Neural progenitor cell (in vitro differentiated cells): ENCODE measurements around the gene ZCWPW1. TPM values are rescaled to one million over a fixed set of nuclear protein-coding genes. Genes with fewer than 3 reads are reported as not detected.
A peak's percentile ranks its signal among the peaks of the same experiment; 100 is the strongest.
"Not testable (repeated sequence)": the region's sequence is repeated elsewhere in the genome, so short reads cannot be mapped to it uniquely, and the experiment has no call there.

Source experiments
- DNase-seq: peaks from one replicate; pipeline ENCODE4 v3.0.0-alpha.2; 2016; ENCODE audit warnings: low spot score
- H2AFZ ChIP-seq: fragments of 200-600 bp; sonication (generic); replicated peaks from 2 replicates; pipeline ENCODE4 v1.6.1; 2016; ENCODE audit warnings: antibody characterized with exemption
- H3F3A ChIP-seq: fragments of 200-600 bp; sonication (generic); 2 replicates; pipeline ENCODE4 v1.6.1; 2016; ENCODE audit warnings: antibody characterized with exemption, low read depth
- H3K27ac ChIP-seq: fragments of 200-600 bp; sonication (generic); 2 replicates; pipeline ENCODE4 v1.5.1; 2016; ENCODE audit warnings: mild to moderate bottlenecking
- H3K27me3 ChIP-seq: fragments of 200-600 bp; sonication (generic); 2 replicates; pipeline ENCODE4 v1.6.1; 2016; ENCODE audit warnings: mild to moderate bottlenecking, moderate library complexity
- H3K36me3 ChIP-seq: fragments of 200-600 bp; sonication (generic); 2 replicates; pipeline ENCODE4 v1.5.1; 2016
- H3K4me1 ChIP-seq: fragments of 200-600 bp; sonication (generic); 2 replicates; pipeline ENCODE4 v1.6.1; 2016; ENCODE audit warnings: mixed run types
- H3K4me2 ChIP-seq: fragments of 200-600 bp; sonication (generic); 2 replicates; pipeline ENCODE4 v1.6.1; 2016
- H3K4me3 ChIP-seq: fragments of 200-600 bp; sonication (generic); 2 replicates; pipeline ENCODE4 v1.5.1; 2016
- H3K79me2 ChIP-seq: fragments of 200-600 bp; sonication (generic); 2 replicates; pipeline ENCODE4 v1.6.1; 2016; ENCODE audit warnings: low read depth
- H3K9ac ChIP-seq: fragments of 200-600 bp; sonication (generic); 2 replicates; pipeline ENCODE4 v1.6.1; 2016
- H3K9me3 ChIP-seq: fragments of 200-600 bp; sonication (generic); 2 replicates; pipeline ENCODE4 v1.5.1; 2016; ENCODE audit warnings: low read depth
- H4K20me1 ChIP-seq: fragments of 200-600 bp; sonication (generic); 2 replicates; pipeline ENCODE4 v1.6.1; 2016; ENCODE audit warnings: low read depth
- H3K27ac Mint-ChIP-seq: 3 replicates; pipeline ENCODE4 v1.8.0; 2021; ENCODE audit warnings: mixed read lengths
- H3K27me3 Mint-ChIP-seq: 2 replicates; pipeline ENCODE4 v1.8.0; 2022; ENCODE audit warnings: low read depth, mild to moderate bottlenecking, inconsistent platforms, moderate library complexity, mixed read lengths; ENCODE audit not compliant: insufficient read depth
- H3K36me3 Mint-ChIP-seq: 3 replicates; pipeline ENCODE4 v1.8.0; 2021; ENCODE audit warnings: mixed read lengths
- H3K4me1 Mint-ChIP-seq: 3 replicates; pipeline ENCODE4 v1.8.0; 2021; ENCODE audit warnings: mixed read lengths
- H3K4me3 Mint-ChIP-seq: 3 replicates; pipeline ENCODE4 v1.8.0; 2021; ENCODE audit warnings: mild to moderate bottlenecking, moderate library complexity, mixed read lengths
- H3K9me3 Mint-ChIP-seq: 3 replicates; pipeline ENCODE4 v1.8.0; 2020; ENCODE audit warnings: mixed read lengths
- CTCF ChIP-seq: fragments of 200-600 bp; sonication (generic); IDR thresholded peaks from 2 replicates; pipeline ENCODE4 v1.5.1; 2017; ENCODE audit warnings: antibody characterized with exemption, mild to moderate bottlenecking
- EZH2 ChIP-seq: fragments of 200-600 bp; sonication (generic); IDR thresholded peaks from 2 replicates; pipeline ENCODE4 v1.6.1; 2017; ENCODE audit warnings: antibody characterized with exemption, mild to moderate bottlenecking, moderate library complexity
- EZH2phosphoT487 ChIP-seq: fragments of 200-600 bp; sonication (generic); IDR thresholded peaks from 2 replicates; pipeline ENCODE4 v1.6.1; 2017; ENCODE audit warnings: antibody characterized with exemption
- total RNA-seq: library from RNA; depleted of rRNA; stranded (reverse); fragments of >200 nt; gene quantifications from 2 replicates; pipeline ENCODE4 v1.2.3, GENCODE V29; 2015; ENCODE audit warnings: low replicate concordance

The ZCWPW1 gene
- total RNA-seq, 1 donor from 2014 or later: 1.4 TPM

GRCh38 chr7:100452513-100452912 is 24.0 kb upstream of the ZCWPW1 start:
- Mint-ChIP-seq H3K9me3 (no peaks in the 10 kb centered on the region), H3K27ac (no peak overlapping the region), H3K27me3 (no peaks in the 10 kb centered on the region), H3K36me3 (no peaks in the 10 kb centered on the region), H3K4me3 (no peak overlapping the region), H3K4me1 (peaks cover 11% of the 10 kb centered on the region)
- no peak for DNase-seq
- Histone ChIP-seq H2AFZ (no peak overlapping the region), H4K20me1 (no peaks in the 10 kb centered on the region), H3K9ac (no peak overlapping the region), H3K4me1 (no peaks in the 10 kb centered on the region), H3F3A (no peaks in the 10 kb centered on the region), H3K9me3 (no peaks in the 10 kb centered on the region), H3K36me3 (no peaks in the 10 kb centered on the region), H3K4me2 (no peak overlapping the region), H3K27ac (no peak overlapping the region), H3K79me2 (no peaks in the 10 kb centered on the region), H3K27me3 (no peaks in the 10 kb centered on the region), H3K4me3 (no peak overlapping the region)
- no peak for TF ChIP-seq EZH2phosphoT487
- TF ChIP-seq EZH2: no peak
- TF ChIP-seq CTCF: no peak

GRCh38 chr7:100449190-100449795 is 20.8 kb upstream of the ZCWPW1 start:
- no peaks in the 10 kb centered on the region for H3K36me3 ChIP-seq
- H3K4me1 ChIP-seq: no peaks in the 10 kb centered on the region
- peaks cover 16% of the 10 kb centered on the region for H3K4me1 Mint-ChIP-seq
- H3K27me3 Mint-ChIP-seq: peaks cover 2% of the 10 kb centered on the region
- no peak overlapping the region for H2AFZ ChIP-seq
- no peaks in the 10 kb centered on the region for H4K20me1 ChIP-seq
- no peaks in the 10 kb centered on the region for H3K36me3 Mint-ChIP-seq
- H3K9me3 Mint-ChIP-seq: no peaks in the 10 kb centered on the region
- no peaks in the 10 kb centered on the region for H3K79me2 ChIP-seq
- H3K4me3 Mint-ChIP-seq: peak overlapping the region; percentile 27
- H3K27ac ChIP-seq: no peak overlapping the region
- DNase-seq: no peak
- H3K9me3 ChIP-seq: no peaks in the 10 kb centered on the region
- no peak overlapping the region for H3K4me3 ChIP-seq
- H3K4me2 ChIP-seq: no peak overlapping the region
- peak overlapping the region; percentile 72 for H3K27ac Mint-ChIP-seq
- no peaks in the 10 kb centered on the region for H3F3A ChIP-seq
- no peaks in the 10 kb centered on the region for H3K27me3 ChIP-seq
- TF ChIP-seq EZH2: no peak
- no peak overlapping the region for H3K9ac ChIP-seq

GRCh38 chr7:100447363-100447762 is 18.9 kb upstream of the ZCWPW1 start:
- H3K4me3 ChIP-seq, H3K4me3 Mint-ChIP-seq, DNase-seq, H3K9me3 ChIP-seq, H3K9me3 Mint-ChIP-seq, H2AFZ ChIP-seq, H3K27me3 ChIP-seq, H3K4me2 ChIP-seq, H3K79me2 ChIP-seq, H3K9ac ChIP-seq, H3K27ac ChIP-seq, H3K36me3 ChIP-seq, H3K36me3 Mint-ChIP-seq, H3F3A ChIP-seq, H3K27me3 Mint-ChIP-seq, H4K20me1 ChIP-seq, H3K4me1 ChIP-seq, H3K27ac Mint-ChIP-seq: not testable (repeated sequence)
- peaks cover 26% of the 10 kb centered on the region for H3K4me1 Mint-ChIP-seq

GRCh38 chr7:100446040-100446439 is 17.5 kb upstream of the ZCWPW1 start:
- peaks cover 2% of the 10 kb centered on the region for H3K36me3 Mint-ChIP-seq
- H3K4me3 Mint-ChIP-seq: peak overlapping the region; percentile 68
- no peak overlapping the region for H3K9ac ChIP-seq
- H3K27ac ChIP-seq: no peak overlapping the region
- no peaks in the 10 kb centered on the region for H3K9me3 ChIP-seq
- peaks cover 28% of the 10 kb centered on the region for H3K4me1 Mint-ChIP-seq
- H3F3A ChIP-seq: no peaks in the 10 kb centered on the region
- H3K27me3 ChIP-seq: no peaks in the 10 kb centered on the region
- no peak overlapping the region for H3K4me3 ChIP-seq
- no peaks in the 10 kb centered on the region for H3K36me3 ChIP-seq
- no peaks in the 10 kb centered on the region for H3K4me1 ChIP-seq
- H2AFZ ChIP-seq: no peak overlapping the region
- no peaks in the 10 kb centered on the region for H3K9me3 Mint-ChIP-seq
- no peak for TF ChIP-seq CTCF
- H3K79me2 ChIP-seq: no peaks in the 10 kb centered on the region
- no peaks in the 10 kb centered on the region for H4K20me1 ChIP-seq
- H3K4me2 ChIP-seq: no peak overlapping the region
- H3K27ac Mint-ChIP-seq: peak overlapping the region; percentile 98
- peaks cover 2% of the 10 kb centered on the region for H3K27me3 Mint-ChIP-seq
- no peak for DNase-seq
